MM.1S (cell line): ENCODE measurements around the gene LANCL1.
A peak's percentile ranks its signal among the peaks of the same experiment; 100 is the strongest.

Experiments used
- EZH2 ChIP-seq: fragments of 300-600 bp; sonication (generic); optimal IDR thresholded peaks from 2 replicates; pipeline ENCODE3; 2017; ENCODE audit warnings: low read depth, mild to moderate bottlenecking, antibody characterized with exemption, low read length, mixed read lengths
- TF ChIP-seq, protein P1 (sequence below): fragments of 300-600 bp; sonication (generic); IDR thresholded peaks from 2 replicates; pipeline ENCODE4 v1.5.1; 2016; ENCODE audit warnings: antibody characterized with exemption, low read length, mixed read lengths

DNA sequence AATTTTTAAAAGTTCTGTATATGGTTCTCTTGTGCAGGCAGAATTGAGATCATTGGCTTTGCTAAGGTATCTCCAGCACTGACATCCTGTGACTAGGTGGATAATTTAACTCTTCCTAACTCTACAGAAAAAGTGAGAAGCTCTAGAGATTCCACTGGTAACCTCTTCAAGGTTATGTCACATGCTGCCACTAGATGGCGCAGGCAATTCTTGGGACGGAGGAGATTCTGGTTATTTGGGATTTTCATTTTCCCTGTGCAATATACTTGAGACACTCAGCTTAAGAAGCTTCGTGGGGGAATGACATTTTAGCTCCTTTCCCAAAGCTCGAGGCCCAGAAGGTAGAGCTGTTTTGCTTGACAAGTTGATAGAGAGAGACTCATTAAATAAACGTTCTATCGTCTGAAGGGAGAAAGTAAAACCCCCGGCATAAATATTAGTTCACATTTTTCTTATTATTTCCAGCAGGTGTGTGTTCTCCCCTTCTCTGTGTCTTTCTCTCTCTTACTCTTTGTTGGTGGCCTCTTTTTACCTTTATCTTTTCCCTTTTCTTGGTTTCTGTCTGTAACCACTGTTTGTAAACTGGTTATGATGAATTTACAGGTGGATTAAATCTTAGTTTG is 26.6 kb upstream of the LANCL1 start:
- TF ChIP-seq EZH2: no peak
- TF ChIP-seq, protein P1, sequence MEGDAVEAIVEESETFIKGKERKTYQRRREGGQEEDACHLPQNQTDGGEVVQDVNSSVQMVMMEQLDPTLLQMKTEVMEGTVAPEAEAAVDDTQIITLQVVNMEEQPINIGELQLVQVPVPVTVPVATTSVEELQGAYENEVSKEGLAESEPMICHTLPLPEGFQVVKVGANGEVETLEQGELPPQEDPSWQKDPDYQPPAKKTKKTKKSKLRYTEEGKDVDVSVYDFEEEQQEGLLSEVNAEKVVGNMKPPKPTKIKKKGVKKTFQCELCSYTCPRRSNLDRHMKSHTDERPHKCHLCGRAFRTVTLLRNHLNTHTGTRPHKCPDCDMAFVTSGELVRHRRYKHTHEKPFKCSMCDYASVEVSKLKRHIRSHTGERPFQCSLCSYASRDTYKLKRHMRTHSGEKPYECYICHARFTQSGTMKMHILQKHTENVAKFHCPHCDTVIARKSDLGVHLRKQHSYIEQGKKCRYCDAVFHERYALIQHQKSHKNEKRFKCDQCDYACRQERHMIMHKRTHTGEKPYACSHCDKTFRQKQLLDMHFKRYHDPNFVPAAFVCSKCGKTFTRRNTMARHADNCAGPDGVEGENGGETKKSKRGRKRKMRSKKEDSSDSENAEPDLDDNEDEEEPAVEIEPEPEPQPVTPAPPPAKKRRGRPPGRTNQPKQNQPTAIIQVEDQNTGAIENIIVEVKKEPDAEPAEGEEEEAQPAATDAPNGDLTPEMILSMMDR: peak; percentile 89
